ENCODE data around the gene RAP1B. TPM values are rescaled to one million over a fixed set of nuclear protein-coding genes. Genes with fewer than 3 reads are reported as not detected.

Gene RAP1B
- total and polyA plus RNA-seq, 9 of the 15 experiments (the other 6 are each of a cell fraction or from before 2014, with no cell fraction given) = 107 to 309 (median 170) TPM

DNA sequence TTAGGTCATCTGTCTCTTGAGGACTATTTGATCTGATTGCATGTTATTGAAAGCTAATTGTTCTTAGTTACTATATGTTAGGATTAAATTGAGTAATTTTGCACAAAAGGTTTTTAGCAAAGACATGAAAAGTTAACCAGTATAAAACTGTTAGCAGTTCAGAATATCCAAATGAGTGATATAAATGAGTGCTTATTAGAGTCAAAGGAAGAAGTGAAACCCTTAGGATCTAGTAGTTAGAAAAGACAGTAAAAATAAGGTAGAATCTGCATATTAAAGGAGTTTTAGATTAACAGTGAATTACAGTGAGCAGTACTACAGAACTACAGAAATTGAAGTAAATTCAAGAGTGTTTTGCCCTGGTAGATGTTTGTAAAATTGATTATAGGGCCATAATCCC is 12.4 kb downstream of the RAP1B start:
- in situ Hi-C loops (cut with MboI) (no loop called here), intact Hi-C loops (cut with micrococcal nuclease) (no loop called here)
- H3K4me1 ChIP-seq (replicated peaks in 1 of 2; ENCODE audit: control insufficient read depth in 2 of 2, insufficient read depth in 2 of 2, low read length in 2 of 2) = peaks cover 9 to 22% of the 10 kb centered on the region in 2 experiments; a peak in 4 of 5 replicates
- peaks cover 11% of the 10 kb centered on the region for H3K9me3 ChIP-seq (replicated peaks; ENCODE audit: control insufficient read depth, insufficient read depth, low read depth, low read length)
- ChIA-PET CTCF (ENCODE audit: low intra/inter-chr PET ratio) (no interaction called here), POLR2A (interaction anchor here (1.2 kb wide), 1 partner anchor 54 kb away, joined by 4 read pairs; no protein-coding TSS in a partner anchor)
- no peak overlapping the region for H2AFZ ChIP-seq (ENCODE audit: low read depth, low read length)
- H4K20me1 ChIP-seq (replicated peaks; ENCODE audit: control insufficient read depth, insufficient read depth, low read length) = peaks cover 17% of the 10 kb centered on the region
- TF ChIP-seq, protein P1, sequence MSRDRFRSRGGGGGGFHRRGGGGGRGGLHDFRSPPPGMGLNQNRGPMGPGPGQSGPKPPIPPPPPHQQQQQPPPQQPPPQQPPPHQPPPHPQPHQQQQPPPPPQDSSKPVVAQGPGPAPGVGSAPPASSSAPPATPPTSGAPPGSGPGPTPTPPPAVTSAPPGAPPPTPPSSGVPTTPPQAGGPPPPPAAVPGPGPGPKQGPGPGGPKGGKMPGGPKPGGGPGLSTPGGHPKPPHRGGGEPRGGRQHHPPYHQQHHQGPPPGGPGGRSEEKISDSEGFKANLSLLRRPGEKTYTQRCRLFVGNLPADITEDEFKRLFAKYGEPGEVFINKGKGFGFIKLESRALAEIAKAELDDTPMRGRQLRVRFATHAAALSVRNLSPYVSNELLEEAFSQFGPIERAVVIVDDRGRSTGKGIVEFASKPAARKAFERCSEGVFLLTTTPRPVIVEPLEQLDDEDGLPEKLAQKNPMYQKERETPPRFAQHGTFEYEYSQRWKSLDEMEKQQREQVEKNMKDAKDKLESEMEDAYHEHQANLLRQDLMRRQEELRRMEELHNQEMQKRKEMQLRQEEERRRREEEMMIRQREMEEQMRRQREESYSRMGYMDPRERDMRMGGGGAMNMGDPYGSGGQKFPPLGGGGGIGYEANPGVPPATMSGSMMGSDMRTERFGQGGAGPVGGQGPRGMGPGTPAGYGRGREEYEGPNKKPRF (IDR thresholded peaks at IDR 0.05; ENCODE audit: low read depth, low read length) = no peak
- TF ChIP-seq CSDE1 (IDR thresholded peaks at IDR 0.05) = no peak
- TF ChIP-seq, protein P2, sequence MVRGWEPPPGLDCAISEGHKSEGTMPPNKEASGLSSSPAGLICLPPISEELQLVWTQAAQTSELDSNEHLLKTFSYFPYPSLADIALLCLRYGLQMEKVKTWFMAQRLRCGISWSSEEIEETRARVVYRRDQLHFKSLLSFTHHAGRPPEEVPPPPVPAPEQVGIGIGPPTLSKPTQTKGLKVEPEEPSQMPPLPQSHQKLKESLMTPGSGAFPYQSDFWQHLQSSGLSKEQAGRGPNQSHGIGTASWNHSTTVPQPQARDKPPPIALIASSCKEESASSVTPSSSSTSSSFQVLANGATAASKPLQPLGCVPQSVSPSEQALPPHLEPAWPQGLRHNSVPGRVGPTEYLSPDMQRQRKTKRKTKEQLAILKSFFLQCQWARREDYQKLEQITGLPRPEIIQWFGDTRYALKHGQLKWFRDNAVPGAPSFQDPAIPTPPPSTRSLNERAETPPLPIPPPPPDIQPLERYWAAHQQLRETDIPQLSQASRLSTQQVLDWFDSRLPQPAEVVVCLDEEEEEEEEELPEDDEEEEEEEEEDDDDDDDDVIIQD (CRISPR knock-in tag; IDR thresholded peaks at IDR 0.05) = no peak
- H3K27me3 ChIP-seq (ENCODE audit: control insufficient read depth in 2 of 2, insufficient read depth in 2 of 2, low read length in 2 of 2) = no peaks in the 10 kb centered on the region
- peaks cover 100% of the 10 kb centered on the region for H3K79me2 ChIP-seq (ENCODE audit: control insufficient read depth, insufficient read depth, low read length)
- no peak for DNase-seq (ENCODE audit: extremely low read depth in 1 of 4, low spot score in 3 of 4)
- ATAC-seq = no peak
- no peak overlapping the region for H3K4me3 ChIP-seq
- no peak overlapping the region for H3K27ac ChIP-seq (ENCODE audit: extremely low read depth, low read depth, low read length)
- H3K9me1 ChIP-seq (ENCODE audit: control insufficient read depth, insufficient read depth, low read length) = no peaks in the 10 kb centered on the region
- no peak for FAIRE-seq
- H3K36me3 ChIP-seq (ENCODE audit: control insufficient read depth, insufficient read depth, low read length) = peaks cover 46% of the 10 kb centered on the region
- no peak overlapping the region for H3K4me2 ChIP-seq (ENCODE audit: insufficient read depth, low read length)
- H3K9ac ChIP-seq (ENCODE audit: insufficient read depth in 1 of 2, low read depth in 2 of 2, low read length in 2 of 2) = no peak overlapping the region
- BruUV-seq (replicated peaks) = no TSS peak

Data from K562 (cell line).